GM23248 (cell line): ENCODE data around the gene KCNIP3.

Experiments used
- EZH2 ChIP-seq: fragments of 200-600 bp; sonication (generic); IDR thresholded peaks from 2 replicates; pipeline ENCODE4 v1.6.1; 2018; ENCODE audit warnings: antibody characterized with exemption, mild to moderate bottlenecking; ENCODE audit not compliant: insufficient read depth, poor library complexity, severe bottlenecking
- EZH2phosphoT487 ChIP-seq: fragments of 200-600 bp; sonication (generic); IDR thresholded peaks from 2 replicates; pipeline ENCODE4 v1.6.1; 2018; ENCODE audit warnings: antibody characterized with exemption, moderate library complexity, mild to moderate bottlenecking, low read depth; ENCODE audit not compliant: insufficient read depth

GRCh38 chr2:95314598-95314963 lies 17.4 kb downstream of the KCNIP3 start:
- no peak for TF ChIP-seq EZH2
- no peak for TF ChIP-seq EZH2phosphoT487
